Fibroblast of pulmonary artery (primary cell): ENCODE results near the gene CD4.

Source experiments
- DNase-seq: peaks from one replicate; pipeline ENCODE4 v3.0.0-alpha.2; 2010; ENCODE audit warnings: low read depth
- H3K4me3 ChIP-seq: replicated peaks from 2 replicates; pipeline ENCODE4 v1.5.1; 2011; ENCODE audit warnings: low read depth, mild to moderate bottlenecking, control low read depth, low read length, moderate library complexity
- CTCF ChIP-seq: IDR thresholded peaks from 2 replicates; pipeline ENCODE4 v1.5.1; 2011; ENCODE audit warnings: mild to moderate bottlenecking, control low read depth, low read length, inconsistent platforms; ENCODE audit errors: missing control alignments

The CD4 gene

GRCh38 chr12:6817098-6817497 is 27.8 kb downstream of the CD4 start:
- no peak overlapping the region for H3K4me3 ChIP-seq
- TF ChIP-seq CTCF, result no peak
- no peak for DNase-seq

GRCh38 chr12:6817662-6818157 is 28.4 kb downstream of the CD4 start:
- no peak for DNase-seq
- no peak for TF ChIP-seq CTCF
- no peak overlapping the region for H3K4me3 ChIP-seq

DNA sequence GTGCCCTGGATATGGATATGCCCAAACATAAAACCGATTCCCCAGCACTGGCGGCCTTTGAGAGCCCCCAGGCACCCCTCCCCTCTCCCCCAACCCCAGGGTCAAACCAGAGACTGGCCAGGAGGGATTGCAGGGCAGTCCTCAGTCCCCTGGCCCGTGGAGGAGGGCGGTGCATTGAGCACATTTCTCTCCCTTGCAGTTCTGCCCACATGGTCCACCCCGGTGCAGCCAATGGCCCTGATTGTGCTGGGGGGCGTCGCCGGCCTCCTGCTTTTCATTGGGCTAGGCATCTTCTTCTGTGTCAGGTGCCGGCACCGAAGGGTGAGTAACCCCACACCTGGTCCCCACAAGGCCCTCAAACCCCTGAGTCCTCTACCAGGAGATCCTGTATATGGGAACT is 28.9 kb downstream of the CD4 start:
- DNase-seq, result no peak
- TF ChIP-seq CTCF, result no peak

GRCh38 chr12:6818645-6819044 is 29.3 kb downstream of the CD4 start:
- no peak overlapping the region for H3K4me3 ChIP-seq
- DNase-seq, result no peak
- TF ChIP-seq CTCF, result no peak

More for the DNA sequence above, 28.9 kb downstream of the CD4 start:
- H3K4me3 ChIP-seq, result no peak overlapping the region

DNA sequence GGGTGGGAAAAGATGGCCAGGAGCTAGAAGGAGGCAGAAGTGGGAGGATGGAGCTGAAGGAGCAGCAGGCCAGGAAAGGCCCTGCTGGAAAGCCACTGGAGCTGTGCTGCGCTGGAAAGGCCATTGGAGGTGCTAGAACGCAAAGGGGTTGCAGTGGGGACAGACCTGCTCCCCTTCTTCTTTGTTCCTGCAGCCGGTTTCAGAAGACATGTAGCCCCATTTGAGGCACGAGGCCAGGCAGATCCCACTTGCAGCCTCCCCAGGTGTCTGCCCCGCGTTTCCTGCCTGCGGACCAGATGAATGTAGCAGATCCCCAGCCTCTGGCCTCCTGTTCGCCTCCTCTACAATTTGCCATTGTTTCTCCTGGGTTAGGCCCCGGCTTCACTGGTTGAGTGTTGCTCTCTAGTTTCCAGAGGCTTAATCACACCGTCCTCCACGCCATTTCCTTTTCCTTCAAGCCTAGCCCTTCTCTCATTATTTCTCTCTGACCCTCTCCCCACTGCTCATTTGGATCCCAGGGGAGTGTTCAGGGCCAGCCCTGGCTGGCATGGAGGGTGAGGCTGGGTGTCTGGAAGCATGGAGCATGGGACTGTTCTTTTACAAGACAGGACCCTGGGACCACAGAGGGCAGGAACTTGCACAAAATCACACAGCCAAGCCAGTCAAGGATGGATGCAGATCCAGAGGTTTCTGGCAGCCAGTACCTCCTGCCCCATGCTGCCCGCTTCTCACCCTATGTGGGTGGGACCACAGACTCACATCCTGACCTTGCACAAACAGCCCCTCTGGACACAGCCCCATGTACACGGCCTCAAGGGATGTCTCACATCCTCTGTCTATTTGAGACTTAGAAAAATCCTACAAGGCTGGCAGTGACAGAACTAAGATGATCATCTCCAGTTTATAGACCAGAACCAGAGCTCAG is 30.0 kb downstream of the CD4 start:
- TF ChIP-seq CTCF, result no peak
- no peak for DNase-seq
- no peak overlapping the region for H3K4me3 ChIP-seq

DNA sequence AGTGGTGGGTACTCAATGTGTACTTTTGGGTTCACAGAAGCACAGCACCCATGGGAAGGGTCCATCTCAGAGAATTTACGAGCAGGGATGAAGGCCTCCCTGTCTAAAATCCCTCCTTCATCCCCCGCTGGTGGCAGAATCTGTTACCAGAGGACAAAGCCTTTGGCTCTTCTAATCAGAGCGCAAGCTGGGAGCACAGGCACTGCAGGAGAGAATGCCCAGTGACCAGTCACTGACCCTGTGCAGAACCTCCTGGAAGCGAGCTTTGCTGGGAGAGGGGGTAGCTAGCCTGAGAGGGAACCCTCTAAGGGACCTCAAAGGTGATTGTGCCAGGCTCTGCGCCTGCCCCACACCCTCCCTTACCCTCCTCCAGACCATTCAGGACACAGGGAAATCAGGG is 30.8 kb downstream of the CD4 start:
- TF ChIP-seq CTCF, result no peak
- H3K4me3 ChIP-seq, result no peak overlapping the region
- DNase-seq, result no peak
